NCI-H524 (cell line): Measurements from ENCODE around the gene IL1RAPL2.
"Not testable (repeated sequence)": the region's sequence is repeated elsewhere in the genome, so short reads cannot be mapped to it uniquely, and the experiment has no call there.

ENCODE experiments used
- DNase-seq, 2 experiments: peaks; one replicate each; lab custom pipeline; 2025; lab: John Stamatoyannopoulos, UW

IL1RAPL2 gene

DNA sequence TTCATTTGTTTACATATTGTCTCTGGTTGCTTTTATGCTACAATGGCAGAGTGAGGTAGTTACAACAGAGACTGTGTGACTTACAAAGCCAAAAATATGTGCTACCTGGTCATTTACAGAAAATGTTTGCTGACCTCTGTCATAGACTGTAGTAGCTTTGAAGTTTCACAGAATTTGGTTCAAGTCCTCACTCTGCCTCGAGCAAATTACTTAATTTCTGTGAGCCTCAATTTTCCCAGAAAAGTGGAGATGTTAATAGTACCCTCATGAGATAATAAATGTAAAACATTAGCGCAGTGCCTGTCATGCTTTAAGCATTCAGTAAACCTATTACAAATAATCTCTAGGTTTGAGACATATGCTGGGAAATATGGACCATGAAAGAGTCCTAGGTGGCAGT is 1237.9 kb downstream of the IL1RAPL2 start:
- DNase-seq: no peak

DNA sequence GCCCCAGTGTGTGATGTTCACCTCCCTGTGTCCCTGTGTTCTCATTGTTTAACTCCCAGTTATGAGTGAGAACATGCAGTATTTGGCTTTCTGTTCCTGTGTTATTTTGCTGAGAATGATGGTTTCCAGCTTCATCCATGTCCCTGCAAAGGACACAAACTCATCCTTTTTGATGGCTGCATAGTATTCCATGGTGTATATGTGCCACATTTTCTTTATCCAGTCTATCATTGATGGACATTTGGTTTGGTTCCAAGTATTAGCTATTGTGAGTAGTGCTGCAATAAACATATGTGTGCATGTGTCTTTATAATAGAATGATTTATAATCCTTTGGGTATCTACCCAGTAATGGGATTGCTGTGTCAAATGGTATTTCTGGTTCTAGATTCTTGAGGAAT is 1239.7 kb downstream of the IL1RAPL2 start:
- not testable (repeated sequence) for DNase-seq

GRCh38 chrX:105816517-105816916 is 1250.5 kb downstream of the IL1RAPL2 start:
- no peak for DNase-seq
